SK-N-SH (cell line): ENCODE measurements around the gene CLDND1. TPM values are rescaled to one million over a fixed set of nuclear protein-coding genes. Genes with fewer than 3 reads are reported as not detected.

ENCODE experiments used
- CTCF ChIA-PET: fragments of 300-600, 350-600 bp; formaldehyde crosslinking; extraction: SDS; loops from one replicate; lab custom pipeline; 2021; lab: Yijun Ruan, JAX
- POLR2A ChIA-PET: fragments of 350-600 bp; sonication (Branson Sonifier 250); formaldehyde crosslinking; extraction: SDS; loops from one replicate; lab custom pipeline; 2020; ENCODE audit warnings: antibody characterized with exemption, inconsistent platforms; lab: Yijun Ruan, JAX
- DNase-seq: peaks from one replicate; pipeline ENCODE4 v3.0.0; 2012
- H2AFZ ChIP-seq: fragments of 200-600 bp; sonication (generic); 2 replicates; pipeline ENCODE4 v1.8.1; 2016; ENCODE audit warnings: antibody characterized with exemption, mild to moderate bottlenecking, low read depth
- H3F3A ChIP-seq: fragments of 200-600 bp; sonication (generic); replicated peaks from 2 replicates; pipeline ENCODE3; 2016; ENCODE audit warnings: antibody characterized with exemption, mild to moderate bottlenecking; ENCODE audit not compliant: insufficient read depth
- H3K27ac ChIP-seq, 2 experiments: fragments of 200-500 bp in 1 of 2; fragments of 200-600 bp in 1 of 2; sonication (Bioruptor generic) in 1 of 2; sonication (generic), shearing (Covaris generic) in 1 of 2; 2 replicates each; pipeline versions ENCODE4 v1.5.1 to v1.6.1; 2014 to 2016; ENCODE audit warnings: low read depth in 2 of 2, inconsistent platforms in 1 of 2, low read length in 1 of 2, mild to moderate bottlenecking in 1 of 2, mixed read lengths in 1 of 2
- H3K27me3 ChIP-seq: fragments of 200-600 bp; sonication (generic), shearing (Covaris generic); 2 replicates; pipeline ENCODE4 v1.6.1; 2016; ENCODE audit warnings: mixed run types; ENCODE audit not compliant: insufficient read depth
- H3K36me3 ChIP-seq, 2 experiments: fragments of 200-500 bp in 1 of 2; fragments of 200-600 bp in 1 of 2; sonication (Bioruptor generic) in 1 of 2; sonication (generic) in 1 of 2; replicated peaks in 1 of 2; 2 replicates each; pipeline versions ENCODE3 to v1.5.1; 2014 to 2016; ENCODE audit warnings: low read length in 1 of 2, mild to moderate bottlenecking in 1 of 2; ENCODE audit not compliant: insufficient read depth in 2 of 2, control insufficient read depth in 1 of 2
- H3K4me1 ChIP-seq, 2 experiments: fragments of 200-500 bp in 1 of 2; fragments of 200-600 bp in 1 of 2; sonication (Bioruptor generic) in 1 of 2; sonication (generic), shearing (Covaris generic) in 1 of 2; 2 replicates each; pipeline versions ENCODE4 v1.5.1 to v1.6.1; 2014 to 2016; ENCODE audit warnings: low read depth in 1 of 2, low read length in 1 of 2, mixed run types in 1 of 2; ENCODE audit not compliant: insufficient read depth in 2 of 2, control insufficient read depth in 1 of 2
- H3K4me2 ChIP-seq: fragments of 200-600 bp; sonication (generic), shearing (Covaris generic); 2 replicates; pipeline ENCODE4 v1.6.1; 2017; ENCODE audit warnings: mixed run types
- H3K4me3 ChIP-seq, 2 experiments: fragments of 200-500 bp in 1 of 2; fragments of 200-600 bp in 1 of 2; sonication (Bioruptor generic) in 1 of 2; sonication (generic), shearing (Covaris generic) in 1 of 2; 2 replicates each; pipeline versions ENCODE4 v1.5.1 to v1.8.1; 2014 to 2016; ENCODE audit warnings: low read depth in 2 of 2, inconsistent platforms in 1 of 2, low read length in 1 of 2, mild to moderate bottlenecking in 1 of 2, mixed read lengths in 1 of 2, moderate library complexity in 1 of 2
- H3K79me2 ChIP-seq: fragments of 200-600 bp; sonication (generic); 2 replicates; pipeline ENCODE4 v1.8.1; 2017; ENCODE audit warnings: mild to moderate bottlenecking; ENCODE audit not compliant: insufficient read depth
- H3K9ac ChIP-seq: fragments of 200-600 bp; sonication (generic); 2 replicates; pipeline ENCODE4 v1.6.1; 2017; ENCODE audit warnings: mixed run types
- H3K9me2 ChIP-seq: fragments of 200-600 bp; sonication (generic); 2 replicates; pipeline ENCODE4 v1.6.1; 2017; ENCODE audit warnings: mixed run types
- H3K9me3 ChIP-seq: fragments of 200-600 bp; sonication (generic); 2 replicates; pipeline ENCODE4 v1.6.1; 2017; ENCODE audit warnings: mixed run types, mild to moderate bottlenecking, moderate library complexity
- H4K20me1 ChIP-seq: fragments of 200-600 bp; sonication (generic); 2 replicates; pipeline ENCODE4 v1.6.1; 2017; ENCODE audit warnings: mild to moderate bottlenecking, mixed run types; ENCODE audit not compliant: insufficient read depth
- CTCF ChIP-seq: fragments of 200-600 bp; sonication (generic); IDR thresholded peaks from 2 replicates; pipeline ENCODE4 v1.6.1; 2017; ENCODE audit warnings: antibody characterized with exemption, mild to moderate bottlenecking, moderate library complexity
- ELF1 ChIP-seq: IDR thresholded peaks from 2 replicates; pipeline ENCODE4 v1.4.0; 2012
- EP300 ChIP-seq, 2 experiments: IDR thresholded peaks; 2 replicates each; pipeline versions ENCODE4 v1.4.0 to v1.6.1; 2012; ENCODE audit warnings: borderline replicate concordance in 1 of 2, low read depth in 1 of 2, low read length in 1 of 2
- EZH2phosphoT487 ChIP-seq: fragments of 200-600 bp; sonication (generic); IDR thresholded peaks from 2 replicates; pipeline ENCODE4 v1.6.1; 2017; ENCODE audit warnings: low read depth, mixed run types, mild to moderate bottlenecking, antibody characterized with exemption, moderate library complexity, borderline replicate concordance
- FOSL2 ChIP-seq: IDR thresholded peaks from 2 replicates; pipeline ENCODE4 v1.4.0; 2012; ENCODE audit warnings: low read depth, mild to moderate bottlenecking, moderate library complexity, borderline replicate concordance
- JUND ChIP-seq: IDR thresholded peaks from 2 replicates; pipeline ENCODE4 v1.4.0; 2012
- MXI1 ChIP-seq: IDR thresholded peaks from 2 replicates; pipeline ENCODE4 v1.6.1; 2012; ENCODE audit warnings: mild to moderate bottlenecking, low read depth, low read length, improper control_type of control experiment
- NFIC ChIP-seq: IDR thresholded peaks from 2 replicates; pipeline ENCODE4 v1.4.0; 2012; ENCODE audit warnings: borderline replicate concordance
- NRF1 ChIP-seq: IDR thresholded peaks from 2 replicates; pipeline ENCODE4 v1.6.1; 2012; ENCODE audit warnings: low read depth, mild to moderate bottlenecking, low read length
- PBX3 ChIP-seq: IDR thresholded peaks from 2 replicates; pipeline ENCODE4; 2012
- RAD21 ChIP-seq: IDR thresholded peaks from 2 replicates; pipeline ENCODE4 v1.6.1; 2012; ENCODE audit warnings: mild to moderate bottlenecking, low read length
- RCOR1 ChIP-seq: fragments of 150-350 bp; IDR thresholded peaks from 2 replicates; pipeline ENCODE4 v1.6.1; 2017; ENCODE audit warnings: antibody characterized with exemption, low read length
- RFX5 ChIP-seq: IDR thresholded peaks from 2 replicates; pipeline ENCODE4 v1.6.1; 2012; ENCODE audit warnings: mild to moderate bottlenecking, improper control_type of control experiment, low read length
- RXRA ChIP-seq: IDR thresholded peaks from 2 replicates; pipeline ENCODE4 v1.4.0; 2012; ENCODE audit warnings: low read depth, mild to moderate bottlenecking, borderline replicate concordance
- SIN3A ChIP-seq: IDR thresholded peaks from 2 replicates; pipeline ENCODE4 v1.6.1; 2012; ENCODE audit warnings: low read depth, mild to moderate bottlenecking, low read length, moderate library complexity, borderline replicate concordance
- SMC3 ChIP-seq: IDR thresholded peaks from 2 replicates; pipeline ENCODE4 v1.6.1; 2012; ENCODE audit warnings: low read depth, low read length, improper control_type of control experiment
- TAF1 ChIP-seq: IDR thresholded peaks from 2 replicates; pipeline ENCODE4 v1.6.1; 2012; ENCODE audit warnings: low read depth, mild to moderate bottlenecking, low read length, moderate library complexity, borderline replicate concordance
- TCF12 ChIP-seq: IDR thresholded peaks from 2 replicates; pipeline ENCODE4 v1.4.0; 2012
- YY1 ChIP-seq: IDR thresholded peaks from 2 replicates; pipeline ENCODE4 v1.4.0; 2012; ENCODE audit warnings: low read depth, mild to moderate bottlenecking
- WGBS: methylation state at CpG from one replicate; pipeline ENCODE4 v1.1.6; 2017; ENCODE audit warnings: low lambda C conversion rate; 5-methylcytosine and 5-hydroxymethylcytosine counted together
- polyA plus RNA-seq, 3 experiments: library from polyadenylated mRNA; depleted of rRNA; stranded (reverse); fragments of >200 nt; gene quantifications; 2 replicates each; pipeline ENCODE4 v1.2.3, GENCODE V29; 2012

Gene CLDND1
- polyA plus RNA-seq, 1 of the 3 experiments (the other 2 are of a cell fraction): 110 TPM

GRCh38 chr3:98558100-98558827, 35.6 kb upstream of the CLDND1 start:
- TF ChIP-seq CTCF (no peak), ELF1 (no peak), YY1 (no peak), RXRA (no peak), RFX5 (no peak), JUND (no peak), TAF1 (no peak), RAD21 (no peak), EP300 (IDR thresholded peaks at IDR 0.05; ENCODE audit: borderline replicate concordance in 1 of 2, low read depth in 1 of 2, low read length in 1 of 2) (no peak), SMC3 (no peak), NFIC (no peak), RCOR1 (no peak), TCF12 (no peak), EZH2phosphoT487 (no peak), FOSL2 (no peak), NRF1 (no peak), SIN3A (no peak), MXI1 (no peak), PBX3 (no peak)
- no peak overlapping the region for H3K4me2 ChIP-seq
- H3K27ac ChIP-seq: no peak overlapping the region
- peaks cover 5% of the 10 kb centered on the region; the same call in 1 of the 2 replicates for H3K27me3 ChIP-seq
- H4K20me1 ChIP-seq: no peaks in the 10 kb centered on the region
- H2AFZ ChIP-seq: no peak overlapping the region
- no peak for DNase-seq
- no peak overlapping the region for H3K4me3 ChIP-seq
- ChIA-PET POLR2A (no interaction called here), CTCF (interaction anchor here (0.6 to 1.4 kb wide), 3 partner anchors 21 to 466 kb away, joined by 3 read pairs; no protein-coding TSS in a partner anchor)
- H3F3A ChIP-seq: no peaks in the 10 kb centered on the region
- H3K9me2 ChIP-seq: no peaks in the 10 kb centered on the region
- 1% methylated on average over 6 of the region's 6 CpGs for WGBS
- no peaks in the 10 kb centered on the region for H3K4me1 ChIP-seq
- no peaks in the 10 kb centered on the region for H3K9me3 ChIP-seq
- H3K9ac ChIP-seq: no peak overlapping the region
- no peaks in the 10 kb centered on the region for H3K36me3 ChIP-seq
- no peaks in the 10 kb centered on the region for H3K79me2 ChIP-seq
